ENCODE data around the gene TMEM63A. TPM values are rescaled to one million over a fixed set of nuclear protein-coding genes. Genes with fewer than 3 reads are reported as not detected.

Gene TMEM63A
- total and polyA plus RNA-seq, 2 donors (not counting 1 experiment from before 2014, with no cell fraction given), result 14.5 to 24.1 TPM

DNA sequence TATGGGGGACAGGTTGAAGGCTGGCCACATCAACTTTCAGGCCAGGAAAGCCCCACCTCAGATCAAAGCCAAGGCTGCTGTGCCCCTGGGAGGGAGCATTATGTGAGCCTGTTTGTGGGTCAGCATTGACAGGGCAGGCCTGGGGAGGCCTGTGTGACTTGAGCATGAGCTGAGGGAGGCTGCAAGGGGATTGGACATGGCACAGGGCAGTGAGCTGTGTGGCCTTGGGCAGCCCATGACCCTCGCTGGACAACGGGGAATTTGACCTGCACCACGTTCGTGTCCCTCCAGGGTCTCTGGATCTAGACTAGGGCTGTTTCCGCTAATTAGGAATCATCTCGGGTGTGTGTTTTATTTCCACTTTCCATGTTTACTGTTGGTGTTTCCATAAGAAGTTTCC lies 24.3 kb upstream of the TMEM63A start:
- no peaks in the 10 kb centered on the region for H3K36me3 ChIP-seq (ENCODE audit: control insufficient read depth, insufficient read depth, low read length)
- H3K4me2 ChIP-seq (ENCODE audit: extremely low read depth, insufficient read depth, low read length), result no peak overlapping the region
- no peak overlapping the region for H2AFZ ChIP-seq (ENCODE audit: low read length)
- H4K20me1 ChIP-seq (ENCODE audit: control insufficient read depth, extremely low read depth, insufficient read depth, low read length), result no peaks in the 10 kb centered on the region
- no peaks in the 10 kb centered on the region for H3K9me3 ChIP-seq (ENCODE audit: control insufficient read depth, insufficient read depth, low read depth, low read length)
- no peak overlapping the region for H3K4me3 ChIP-seq (replicated peaks in 1 of 4; ENCODE audit: control extremely low read depth in 1 of 4, insufficient read depth in 1 of 4, low read depth in 3 of 4, low read length in 4 of 4)
- H3K27me3 ChIP-seq (ENCODE audit: control insufficient read depth, insufficient read depth, low read length), result no peaks in the 10 kb centered on the region
- no peak overlapping the region for H3K9ac ChIP-seq (ENCODE audit: insufficient read depth, low read length)
- no peaks in the 10 kb centered on the region for H3K4me1 ChIP-seq (ENCODE audit: control insufficient read depth, extremely low read depth, insufficient read depth, low read length)
- no peaks in the 10 kb centered on the region for H3K79me2 ChIP-seq (ENCODE audit: control insufficient read depth, insufficient read depth, low read length)
- TF ChIP-seq EZH2 (IDR thresholded peaks at IDR 0.05; ENCODE audit: low read length, missing control alignments), result no peak
- TF ChIP-seq, protein P1, sequence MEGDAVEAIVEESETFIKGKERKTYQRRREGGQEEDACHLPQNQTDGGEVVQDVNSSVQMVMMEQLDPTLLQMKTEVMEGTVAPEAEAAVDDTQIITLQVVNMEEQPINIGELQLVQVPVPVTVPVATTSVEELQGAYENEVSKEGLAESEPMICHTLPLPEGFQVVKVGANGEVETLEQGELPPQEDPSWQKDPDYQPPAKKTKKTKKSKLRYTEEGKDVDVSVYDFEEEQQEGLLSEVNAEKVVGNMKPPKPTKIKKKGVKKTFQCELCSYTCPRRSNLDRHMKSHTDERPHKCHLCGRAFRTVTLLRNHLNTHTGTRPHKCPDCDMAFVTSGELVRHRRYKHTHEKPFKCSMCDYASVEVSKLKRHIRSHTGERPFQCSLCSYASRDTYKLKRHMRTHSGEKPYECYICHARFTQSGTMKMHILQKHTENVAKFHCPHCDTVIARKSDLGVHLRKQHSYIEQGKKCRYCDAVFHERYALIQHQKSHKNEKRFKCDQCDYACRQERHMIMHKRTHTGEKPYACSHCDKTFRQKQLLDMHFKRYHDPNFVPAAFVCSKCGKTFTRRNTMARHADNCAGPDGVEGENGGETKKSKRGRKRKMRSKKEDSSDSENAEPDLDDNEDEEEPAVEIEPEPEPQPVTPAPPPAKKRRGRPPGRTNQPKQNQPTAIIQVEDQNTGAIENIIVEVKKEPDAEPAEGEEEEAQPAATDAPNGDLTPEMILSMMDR (conservative IDR thresholded peaks at IDR 0.05 in 1 of 2, IDR thresholded peaks at IDR 0.05 in 1 of 2; ENCODE audit: low read depth in 1 of 2, low read length in 2 of 2), result no peak
- no peak overlapping the region for H3K27ac ChIP-seq (ENCODE audit: insufficient read depth, low read length)
- no peak for DNase-seq (ENCODE audit: low read depth in 2 of 2)

DNA sequence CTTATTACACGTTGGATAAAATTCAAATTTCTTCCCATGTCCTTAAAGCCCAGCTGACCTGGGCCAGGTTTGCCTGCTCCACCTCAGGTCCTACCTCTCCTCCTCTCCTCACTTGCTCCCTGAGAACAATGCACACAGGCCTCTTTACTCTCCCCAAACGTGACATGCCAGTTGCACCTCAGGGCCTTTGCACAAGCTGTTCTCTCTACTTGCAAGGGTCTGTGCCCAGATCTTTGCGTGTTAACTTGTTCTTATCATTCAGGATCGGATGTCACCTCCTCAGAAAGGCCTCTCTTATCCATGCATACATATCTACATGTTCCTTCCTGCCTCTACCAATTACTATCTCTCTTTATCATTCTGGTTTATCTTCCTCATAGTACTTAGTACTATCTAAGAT lies 21.4 kb upstream of the TMEM63A start:
- Histone ChIP-seq H3K79me2 (ENCODE audit: control insufficient read depth, insufficient read depth, low read length) (no peaks in the 10 kb centered on the region), H2AFZ (ENCODE audit: low read length) (no peak overlapping the region), H3K9me3 (ENCODE audit: control insufficient read depth, insufficient read depth, low read depth, low read length) (no peaks in the 10 kb centered on the region), H4K20me1 (ENCODE audit: control insufficient read depth, extremely low read depth, insufficient read depth, low read length) (no peaks in the 10 kb centered on the region), H3K4me3 (replicated peaks in 1 of 4; ENCODE audit: control extremely low read depth in 1 of 4, insufficient read depth in 1 of 4, low read depth in 3 of 4, low read length in 4 of 4) (no peak overlapping the region), H3K36me3 (ENCODE audit: control insufficient read depth, insufficient read depth, low read length) (no peaks in the 10 kb centered on the region), H3K9ac (ENCODE audit: insufficient read depth, low read length) (no peak overlapping the region), H3K4me1 (ENCODE audit: control insufficient read depth, extremely low read depth, insufficient read depth, low read length) (no peaks in the 10 kb centered on the region), H3K27ac (ENCODE audit: insufficient read depth, low read length) (no peak overlapping the region), H3K27me3 (ENCODE audit: control insufficient read depth, insufficient read depth, low read length) (no peaks in the 10 kb centered on the region), H3K4me2 (ENCODE audit: extremely low read depth, insufficient read depth, low read length) (no peak overlapping the region)
- DNase-seq (ENCODE audit: low read depth in 2 of 2), result no peak
- TF ChIP-seq EZH2 (IDR thresholded peaks at IDR 0.05; ENCODE audit: low read length, missing control alignments), result no peak
- TF ChIP-seq, protein P1 (conservative IDR thresholded peaks at IDR 0.05 in 1 of 2, IDR thresholded peaks at IDR 0.05 in 1 of 2; ENCODE audit: low read depth in 1 of 2, low read length in 2 of 2), result no peak

DNA sequence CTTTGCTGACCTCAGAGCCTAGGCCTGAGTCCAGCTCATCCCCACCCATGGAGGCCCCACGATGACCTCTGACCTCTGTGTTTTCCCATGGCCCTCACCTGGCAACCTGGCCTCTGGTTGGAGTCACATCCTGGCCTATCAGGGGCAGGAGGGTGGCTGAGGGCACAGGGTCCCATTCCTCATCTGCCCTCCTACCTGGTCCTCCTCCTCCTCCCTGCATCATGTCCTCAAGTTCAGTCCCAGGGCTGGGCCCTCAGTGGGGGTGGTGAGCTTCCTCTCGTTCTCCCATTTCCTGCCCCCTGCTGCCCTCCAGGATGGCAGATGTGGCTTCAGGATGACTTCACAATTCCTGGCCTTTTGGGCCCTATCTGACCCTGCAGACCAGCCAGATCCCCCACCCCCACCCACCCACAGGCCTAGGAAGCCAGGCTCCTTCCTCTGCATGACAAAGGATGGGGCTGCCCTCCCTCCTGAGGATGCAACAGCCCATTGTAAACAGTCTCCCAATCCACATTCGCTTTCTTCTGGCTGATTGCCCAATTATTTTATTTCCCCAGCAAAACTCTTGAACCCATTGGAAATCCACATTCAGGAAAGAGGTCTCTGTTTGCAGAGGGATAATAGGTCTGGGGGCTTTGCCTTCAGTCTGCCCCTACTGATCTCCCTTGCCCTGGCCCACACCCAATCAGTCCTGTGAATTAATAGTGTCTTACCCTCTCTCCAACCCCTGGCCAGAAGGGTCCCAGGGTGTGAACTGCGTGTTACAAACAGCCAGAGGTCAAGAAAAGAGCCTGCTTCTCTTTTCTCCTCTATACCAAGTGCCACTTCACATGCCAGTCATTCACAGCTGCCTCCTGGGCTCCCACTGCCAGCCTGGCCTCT lies 17.1 kb upstream of the TMEM63A start:
- no peaks in the 10 kb centered on the region for H3K36me3 ChIP-seq (ENCODE audit: control insufficient read depth, insufficient read depth, low read length)
- no peak overlapping the region for H3K27ac ChIP-seq (ENCODE audit: insufficient read depth, low read length)
- H2AFZ ChIP-seq (ENCODE audit: low read length), result no peak overlapping the region
- H3K27me3 ChIP-seq (ENCODE audit: control insufficient read depth, insufficient read depth, low read length), result no peaks in the 10 kb centered on the region
- H3K4me1 ChIP-seq (ENCODE audit: control insufficient read depth, extremely low read depth, insufficient read depth, low read length), result no peaks in the 10 kb centered on the region
- H3K9me3 ChIP-seq (ENCODE audit: control insufficient read depth, insufficient read depth, low read depth, low read length), result no peaks in the 10 kb centered on the region
- no peak overlapping the region for H3K4me2 ChIP-seq (ENCODE audit: extremely low read depth, insufficient read depth, low read length)
- no peaks in the 10 kb centered on the region for H3K79me2 ChIP-seq (ENCODE audit: control insufficient read depth, insufficient read depth, low read length)
- H3K4me3 ChIP-seq (replicated peaks in 1 of 4; ENCODE audit: control extremely low read depth in 1 of 4, insufficient read depth in 1 of 4, low read depth in 3 of 4, low read length in 4 of 4), result no peak overlapping the region
- no peak overlapping the region for H3K9ac ChIP-seq (ENCODE audit: insufficient read depth, low read length)
- no peak for DNase-seq (ENCODE audit: low read depth in 2 of 2)
- no peaks in the 10 kb centered on the region for H4K20me1 ChIP-seq (ENCODE audit: control insufficient read depth, extremely low read depth, insufficient read depth, low read length)
- TF ChIP-seq, protein P1 (conservative IDR thresholded peaks at IDR 0.05 in 1 of 2, IDR thresholded peaks at IDR 0.05 in 1 of 2; ENCODE audit: low read depth in 1 of 2, low read length in 2 of 2), result no peak
- no peak for TF ChIP-seq EZH2 (IDR thresholded peaks at IDR 0.05; ENCODE audit: low read length, missing control alignments)

Measured in fibroblast of lung (primary cell).